Left lung (tissue), 10 donors: ENCODE data around the gene EFNA5. TPM values are rescaled to one million over a fixed set of nuclear protein-coding genes. Genes with fewer than 3 reads are reported as not detected.
A peak's percentile ranks its signal among the peaks of the same experiment; 100 is the strongest.

ENCODE experiments used
- ATAC-seq: fragments of 200-7000 bp; cut with Tn5 transposase; one replicate; pipeline ENCODE4 v1.9.1; 2020; ENCODE audit warnings: moderate library complexity
- DNase-seq, 4 donors: peaks; one replicate each; pipeline ENCODE4 v3.0.0-alpha.2; 2013 to 2020
- H3K27ac ChIP-seq, 2 donors: fragments of 200-600 bp; sonication (generic) in 1 of 2; one replicate each; pipeline versions ENCODE4 v1.5.0 to v1.8.0; 2020 to 2021
- H3K27me3 ChIP-seq, 2 donors: fragments of 200-600 bp; sonication (generic) in 1 of 2; one replicate each; pipeline versions ENCODE4 v1.5.0 to v1.8.0; 2020 to 2021
- H3K36me3 ChIP-seq, 2 donors: fragments of 200-600 bp; sonication (generic) in 1 of 2; one replicate each; pipeline versions ENCODE4 v1.5.0 to v1.8.0; 2020 to 2021
- H3K4me1 ChIP-seq, 2 donors: fragments of 200-600 bp; one replicate each; pipeline ENCODE4 v1.8.0; 2021
- H3K4me3 ChIP-seq, 2 donors: fragments of 200-600 bp; sonication (generic) in 1 of 2; one replicate each; pipeline versions ENCODE4 v1.5.0 to v1.8.0; 2020 to 2021; ENCODE audit warnings: mild to moderate bottlenecking in 1 of 2
- H3K9me3 ChIP-seq, 2 donors: fragments of 200-600 bp; sonication (generic) in 1 of 2; one replicate each; pipeline versions ENCODE4 v1.5.0 to v1.8.0; 2020 to 2021
- intact Hi-C, 2 donors: fragments of 100-400 bp; cut with DNase I; formaldehyde crosslinking; loops; one replicate each; pipeline versions ENCODE4 v1.11.2 to v1.14.2; 2022
- polyA plus RNA-seq, 6 donors: library from polyadenylated mRNA; unstranded; fragments of 120-200 nt; gene quantifications; one replicate each; pipeline ENCODE4 v1.2.1, GENCODE V29; 2013; ENCODE audit not compliant: insufficient read length in 6 of 6
- total RNA-seq, 2 donors: library from RNA; stranded (reverse); fragmentation: NEBNext Ultra II Directional; extraction: Animal tissue kit (Norgen Biotek cat#: 25700); gene quantifications; one replicate each; pipeline ENCODE4 v1.2.1, GENCODE V29; 2021
- TF ChIP-seq, protein P1 (sequence below), 2 donors: fragments of 200-600 bp; sonication (generic) in 1 of 2; IDR thresholded peaks; one replicate each; pipeline versions ENCODE4 v1.5.0 to v1.8.0; 2021; ENCODE audit warnings: antibody characterized with exemption in 2 of 2
- donor health status: DM: no; HTN: yes; CAD: no.
- donor health status: DM: no; HTN: no; CAD: no.

The EFNA5 gene
- total and polyA plus RNA-seq, 8 donors = 8.8 to 28.3 (median 22.8) TPM

DNA sequence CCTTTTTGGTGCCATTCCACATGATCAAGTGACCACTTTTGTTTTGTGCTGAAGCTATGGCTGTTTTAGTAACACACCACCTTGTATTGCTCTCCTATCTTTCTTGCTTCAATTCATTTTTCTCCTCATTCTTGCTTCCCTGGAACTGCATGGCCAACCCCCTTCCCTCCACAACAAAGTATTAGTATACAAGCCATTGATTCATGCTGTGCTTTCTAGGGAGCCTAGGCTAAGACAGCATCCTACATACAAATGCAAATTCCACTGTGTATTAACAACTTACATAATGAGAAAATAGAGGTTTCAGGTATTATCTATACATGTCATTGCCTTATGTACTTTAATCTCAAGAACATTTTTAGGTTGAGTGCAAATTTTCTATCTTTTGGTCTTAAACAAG is 141.1 kb downstream of the EFNA5 start:
- intact Hi-C loops = no loop called here
- H3K27me3 ChIP-seq = no peaks in the 10 kb centered on the region
- no peaks in the 10 kb centered on the region for H3K36me3 ChIP-seq
- TF ChIP-seq, protein P1, sequence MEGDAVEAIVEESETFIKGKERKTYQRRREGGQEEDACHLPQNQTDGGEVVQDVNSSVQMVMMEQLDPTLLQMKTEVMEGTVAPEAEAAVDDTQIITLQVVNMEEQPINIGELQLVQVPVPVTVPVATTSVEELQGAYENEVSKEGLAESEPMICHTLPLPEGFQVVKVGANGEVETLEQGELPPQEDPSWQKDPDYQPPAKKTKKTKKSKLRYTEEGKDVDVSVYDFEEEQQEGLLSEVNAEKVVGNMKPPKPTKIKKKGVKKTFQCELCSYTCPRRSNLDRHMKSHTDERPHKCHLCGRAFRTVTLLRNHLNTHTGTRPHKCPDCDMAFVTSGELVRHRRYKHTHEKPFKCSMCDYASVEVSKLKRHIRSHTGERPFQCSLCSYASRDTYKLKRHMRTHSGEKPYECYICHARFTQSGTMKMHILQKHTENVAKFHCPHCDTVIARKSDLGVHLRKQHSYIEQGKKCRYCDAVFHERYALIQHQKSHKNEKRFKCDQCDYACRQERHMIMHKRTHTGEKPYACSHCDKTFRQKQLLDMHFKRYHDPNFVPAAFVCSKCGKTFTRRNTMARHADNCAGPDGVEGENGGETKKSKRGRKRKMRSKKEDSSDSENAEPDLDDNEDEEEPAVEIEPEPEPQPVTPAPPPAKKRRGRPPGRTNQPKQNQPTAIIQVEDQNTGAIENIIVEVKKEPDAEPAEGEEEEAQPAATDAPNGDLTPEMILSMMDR (IDR thresholded peaks at IDR 0.05) = no peak
- H3K4me1 ChIP-seq = no peaks in the 10 kb centered on the region
- no peaks in the 10 kb centered on the region for H3K9me3 ChIP-seq
- no peak overlapping the region for H3K27ac ChIP-seq
- no peak for DNase-seq
- H3K4me3 ChIP-seq = no peak overlapping the region
- no peak for ATAC-seq

DNA sequence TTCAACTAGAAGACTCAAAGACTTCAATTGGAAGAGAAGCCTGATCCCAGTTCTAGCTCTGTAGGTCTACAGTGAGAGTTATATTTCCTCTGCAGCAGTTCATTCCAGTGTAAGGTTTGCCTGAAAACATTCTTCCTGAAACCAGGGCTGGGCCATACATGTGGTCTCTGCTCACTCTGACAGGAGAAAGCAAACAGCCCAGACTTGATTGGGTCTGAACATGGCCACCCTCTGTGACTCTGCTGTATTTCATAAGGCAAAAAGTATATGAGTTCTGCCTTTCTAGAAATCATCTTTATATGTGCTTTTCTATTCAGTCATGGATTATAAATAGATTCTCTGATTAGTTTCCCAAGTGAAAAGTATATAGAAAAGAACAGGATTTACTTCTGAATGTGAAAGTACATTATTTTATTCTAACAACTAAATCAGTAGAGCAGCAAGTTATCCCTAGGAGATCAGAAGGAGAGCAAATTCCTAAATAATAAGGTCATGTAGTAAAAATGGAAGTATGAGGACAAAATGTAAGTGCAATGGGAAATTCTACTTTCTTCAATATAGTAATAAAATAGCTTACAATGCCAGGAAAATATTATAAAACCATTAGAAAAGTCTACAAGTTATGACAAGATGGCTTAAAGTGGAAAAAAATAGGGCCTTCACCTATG is 144.3 kb downstream of the EFNA5 start:
- intact Hi-C loops = no loop called here
- H3K27ac ChIP-seq = no peak overlapping the region

DNA sequence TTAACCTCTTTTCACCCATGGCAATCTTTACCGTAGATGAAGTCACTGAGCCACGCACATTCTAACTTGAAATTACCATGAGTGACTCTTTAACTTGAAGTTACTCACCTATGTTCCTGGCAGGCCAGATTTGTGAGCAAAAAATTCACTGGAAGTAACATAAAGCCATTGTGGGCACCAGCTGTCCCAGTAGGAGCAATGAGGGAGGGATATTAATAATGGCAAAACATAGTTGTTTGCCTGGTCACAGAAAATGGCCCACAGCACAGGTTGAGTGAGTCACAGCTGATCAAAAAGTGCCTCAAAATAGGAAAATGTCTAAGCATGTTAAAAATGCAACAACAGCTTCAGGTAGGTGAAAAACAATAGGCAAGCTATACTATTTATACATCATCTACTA is 146.6 kb downstream of the EFNA5 start:
- H3K4me1 ChIP-seq = no peaks in the 10 kb centered on the region
- H3K4me3 ChIP-seq = no peak overlapping the region
- TF ChIP-seq, protein P1 (IDR thresholded peaks at IDR 0.05) = no peak
- H3K9me3 ChIP-seq = no peaks in the 10 kb centered on the region
- no peaks in the 10 kb centered on the region for H3K36me3 ChIP-seq
- intact Hi-C loops = no loop called here
- no peaks in the 10 kb centered on the region for H3K27me3 ChIP-seq
- ATAC-seq (no peak), DNase-seq (no peak)
- H3K27ac ChIP-seq = no peak overlapping the region

More for the DNA sequence above, 144.3 kb downstream of the EFNA5 start:
- DNase-seq (no peak), ATAC-seq (no peak)
- no peak overlapping the region for H3K4me3 ChIP-seq
- TF ChIP-seq, protein P1 (IDR thresholded peaks at IDR 0.05) = no peak
- H3K36me3 ChIP-seq = no peaks in the 10 kb centered on the region
- no peaks in the 10 kb centered on the region for H3K9me3 ChIP-seq
- H3K4me1 ChIP-seq = no peaks in the 10 kb centered on the region
- H3K27me3 ChIP-seq = no peaks in the 10 kb centered on the region

DNA sequence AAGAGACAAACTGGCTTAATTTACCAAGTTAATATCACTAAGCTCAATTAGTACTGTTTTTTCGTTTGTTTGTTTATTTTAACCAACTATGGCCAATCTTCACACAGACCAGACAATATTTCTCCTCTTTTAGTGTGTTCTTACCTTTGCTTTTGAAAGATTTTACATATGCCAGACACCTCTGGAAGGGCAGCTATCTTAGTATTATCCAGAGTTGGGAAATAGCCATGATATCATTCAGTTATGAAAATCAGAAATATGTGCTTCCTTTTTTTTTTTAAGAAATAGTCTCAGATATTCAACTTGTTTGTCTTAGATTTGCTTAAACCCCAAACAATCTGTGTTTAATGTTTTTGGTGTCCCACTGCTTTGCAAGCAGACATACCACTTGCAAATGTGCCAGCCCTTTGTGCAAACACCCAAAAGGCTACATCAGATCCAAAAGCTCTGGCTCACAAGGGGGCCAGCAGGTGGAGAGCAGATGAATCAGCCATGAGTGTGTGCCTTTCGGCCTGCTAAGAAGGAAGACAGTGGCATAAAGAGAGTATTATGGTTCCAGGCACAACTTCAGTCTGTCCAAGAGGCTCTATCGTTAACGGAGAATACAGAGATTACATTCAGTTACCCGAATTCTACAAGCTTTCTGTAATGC is 147.6 kb downstream of the EFNA5 start:
- intact Hi-C loops = no loop called here
- H3K9me3 ChIP-seq = no peaks in the 10 kb centered on the region
- H3K27ac ChIP-seq = peak overlapping the region in 1 of 2 donors; percentile 6
- no peak overlapping the region for H3K4me3 ChIP-seq
- H3K27me3 ChIP-seq = no peaks in the 10 kb centered on the region
- DNase-seq (no peak), ATAC-seq (no peak)
- H3K36me3 ChIP-seq = no peaks in the 10 kb centered on the region
- TF ChIP-seq, protein P1 (IDR thresholded peaks at IDR 0.05) = no peak
- H3K4me1 ChIP-seq = no peaks in the 10 kb centered on the region

DNA sequence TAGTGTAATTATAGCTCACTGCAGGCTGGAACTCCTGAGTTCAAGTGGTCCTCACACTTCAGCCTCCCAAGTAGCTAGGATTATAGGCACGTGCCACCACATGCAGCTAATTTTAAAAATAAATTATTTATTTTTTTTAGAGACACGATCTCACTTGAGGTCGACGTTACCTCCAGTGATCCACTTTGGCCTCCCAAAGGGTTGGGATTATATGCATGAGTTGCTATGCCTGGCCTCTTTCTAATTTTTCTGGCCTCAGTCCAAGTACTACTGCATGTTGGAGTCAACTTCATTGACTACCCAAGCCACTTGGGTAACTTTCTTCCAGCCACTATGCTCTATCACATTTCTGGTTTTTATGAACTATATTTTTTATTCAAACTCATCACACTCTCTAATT is 148.3 kb downstream of the EFNA5 start:
- no peaks in the 10 kb centered on the region for H3K4me1 ChIP-seq
- H3K27ac ChIP-seq = no peak overlapping the region
- TF ChIP-seq, protein P1 (IDR thresholded peaks at IDR 0.05) = no peak
- ATAC-seq (no peak), DNase-seq (no peak)
- H3K27me3 ChIP-seq = no peaks in the 10 kb centered on the region
- no peaks in the 10 kb centered on the region for H3K9me3 ChIP-seq
- H3K36me3 ChIP-seq = no peaks in the 10 kb centered on the region
- intact Hi-C loops = no loop called here
- H3K4me3 ChIP-seq = no peak overlapping the region
